IPS-18c (cell line): ENCODE measurements around the gene ODAM.

Experiments
- H3K4me3 ChIP-seq: 2 replicates; pipeline ENCODE4 v1.7.0; 2013; ENCODE audit warnings: low read depth, mild to moderate bottlenecking, low read length, moderate library complexity; ENCODE audit not compliant: insufficient read depth
- H3K9me3 ChIP-seq: one replicate; pipeline ENCODE4 v1.6.1; 2013; ENCODE audit warnings: mild to moderate bottlenecking, low read length, moderate library complexity; ENCODE audit not compliant: control insufficient read depth, insufficient read depth

Gene ODAM, protein sequence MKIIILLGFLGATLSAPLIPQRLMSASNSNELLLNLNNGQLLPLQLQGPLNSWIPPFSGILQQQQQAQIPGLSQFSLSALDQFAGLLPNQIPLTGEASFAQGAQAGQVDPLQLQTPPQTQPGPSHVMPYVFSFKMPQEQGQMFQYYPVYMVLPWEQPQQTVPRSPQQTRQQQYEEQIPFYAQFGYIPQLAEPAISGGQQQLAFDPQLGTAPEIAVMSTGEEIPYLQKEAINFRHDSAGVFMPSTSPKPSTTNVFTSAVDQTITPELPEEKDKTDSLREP

DNA sequence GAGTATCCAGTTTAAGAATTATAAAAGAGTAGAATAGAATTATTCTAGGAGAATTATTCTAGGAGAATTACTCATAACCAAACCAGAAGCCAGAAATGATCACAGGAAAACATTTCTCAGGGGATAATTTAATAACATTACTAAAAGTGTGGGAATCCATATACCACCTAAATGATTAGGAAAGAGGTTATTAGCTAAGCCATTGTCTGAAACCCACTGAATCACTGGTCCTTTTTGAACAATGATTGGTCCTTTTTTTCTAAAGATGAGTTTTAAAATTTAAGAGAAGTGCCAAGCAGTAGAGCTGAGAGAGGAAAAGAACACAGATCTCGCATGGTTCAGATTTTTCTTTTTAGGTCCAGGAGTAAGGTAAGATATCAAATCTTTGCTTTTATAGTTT is at the start of gene ODAM:
ODAM (plus strand) TSS at position 301 of the 400 bp plus-strand sequence. CDS start 819 bp downstream, outside the sequence.
- Histone ChIP-seq H3K9me3 (no peaks in the 10 kb centered on the region), H3K4me3 (no peak within 1 kb of the TSS)

DNA sequence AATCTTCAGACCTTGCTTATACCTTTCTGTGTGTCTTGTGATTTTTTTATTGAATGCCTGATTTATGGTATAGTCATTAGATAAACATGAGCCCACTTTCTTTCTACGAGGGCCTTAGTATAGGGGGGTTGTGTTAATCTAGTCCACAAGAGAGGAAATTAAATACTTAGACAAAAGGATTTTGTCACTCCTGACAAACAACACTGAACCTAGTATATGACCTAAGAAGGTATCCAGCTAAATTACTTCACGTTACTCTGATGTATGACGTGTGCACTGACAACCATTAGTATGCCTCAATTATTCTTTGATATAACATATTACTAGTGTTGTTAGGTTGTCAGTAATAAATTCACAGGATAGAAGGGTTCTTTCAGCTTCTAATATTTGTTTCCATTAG is 44.3 kb upstream of the ODAM start:
- Histone ChIP-seq H3K9me3 (no peaks in the 10 kb centered on the region), H3K4me3 (no peak overlapping the region)

DNA sequence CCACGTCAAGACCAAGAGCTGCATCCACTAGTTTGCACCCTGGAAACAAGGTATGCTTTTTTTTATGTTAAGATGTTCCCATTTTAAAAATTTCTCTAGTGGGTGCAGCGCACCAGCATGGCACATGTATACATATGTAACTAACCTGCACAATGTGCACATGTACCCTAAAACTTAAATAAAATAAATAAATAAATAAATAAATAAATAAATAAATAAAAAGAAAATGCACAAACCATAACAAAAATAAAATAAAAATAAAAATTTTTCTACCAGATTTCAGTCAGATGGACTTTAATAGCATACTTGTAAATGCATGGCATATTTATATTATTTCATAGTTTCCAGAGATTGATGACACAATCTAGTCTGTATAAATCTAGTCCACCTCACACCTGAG is 43.4 kb upstream of the ODAM start:
- Histone ChIP-seq H3K4me3 (no peak overlapping the region), H3K9me3 (no peaks in the 10 kb centered on the region)

DNA sequence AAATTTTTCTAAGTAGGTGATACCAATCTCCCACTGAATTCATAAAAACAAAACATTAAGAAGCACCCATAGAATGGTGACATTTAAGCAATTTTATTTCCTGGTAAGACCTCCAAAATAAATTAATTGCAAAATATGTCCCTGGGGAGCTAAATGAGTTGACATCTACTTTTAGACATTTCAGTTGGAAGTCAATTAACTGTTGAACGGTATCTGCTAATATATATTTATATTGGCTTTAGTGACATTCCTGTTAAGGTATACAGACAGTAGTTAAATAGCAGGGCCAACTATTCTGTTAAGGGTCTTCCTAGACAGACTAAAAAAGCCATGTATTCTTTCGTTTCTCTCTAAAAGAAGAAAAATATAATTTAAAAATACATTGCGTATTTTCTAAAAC is 41.6 kb upstream of the ODAM start, which contains the start of gene PRR27:
PRR27 (plus strand) TSS at position 301 of the 400 bp plus-strand sequence. CDS start 139 bp downstream, outside the sequence.
- Histone ChIP-seq H3K4me3 (no peak within 1 kb of the TSS), H3K9me3 (no peaks in the 10 kb centered on the region)

DNA sequence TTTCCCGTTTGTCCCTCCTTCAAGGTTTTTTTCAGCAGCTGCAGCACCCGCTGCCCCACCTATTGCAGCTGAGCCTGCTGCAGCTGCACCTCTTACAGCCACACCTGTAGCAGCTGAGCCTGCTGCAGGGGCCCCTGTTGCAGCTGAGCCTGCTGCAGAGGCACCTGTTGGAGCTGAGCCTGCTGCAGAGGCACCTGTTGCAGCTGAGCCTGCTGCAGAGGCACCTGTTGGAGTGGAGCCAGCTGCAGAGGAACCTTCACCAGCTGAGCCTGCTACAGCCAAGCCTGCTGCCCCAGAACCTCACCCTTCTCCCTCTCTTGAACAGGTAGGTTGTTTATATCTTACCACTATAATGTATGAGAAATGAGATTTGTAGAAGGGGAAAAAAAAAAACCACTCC is 36.9 kb upstream of the ODAM start:
- Histone ChIP-seq H3K4me3 (no peak overlapping the region), H3K9me3 (no peaks in the 10 kb centered on the region)

DNA sequence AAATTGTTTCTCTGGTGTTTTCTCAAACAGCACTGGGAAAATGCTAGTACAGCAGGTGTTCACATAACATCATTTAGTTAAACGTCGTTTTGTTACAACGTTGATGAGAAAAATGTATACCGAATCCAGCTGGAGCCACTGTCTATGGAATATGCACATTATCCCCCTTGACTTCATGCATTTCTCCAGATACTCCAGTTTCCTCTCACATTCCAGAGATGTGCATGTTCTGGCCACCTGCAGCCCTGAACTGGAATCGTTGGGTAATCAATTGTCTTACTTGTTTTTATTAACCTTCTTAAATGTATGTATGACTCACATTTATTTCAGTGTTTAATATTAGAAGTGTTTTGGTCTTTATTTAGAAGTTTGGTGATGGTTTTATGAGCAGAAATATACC is 18.4 kb upstream of the ODAM start:
- no peak overlapping the region for H3K4me3 ChIP-seq

DNA sequence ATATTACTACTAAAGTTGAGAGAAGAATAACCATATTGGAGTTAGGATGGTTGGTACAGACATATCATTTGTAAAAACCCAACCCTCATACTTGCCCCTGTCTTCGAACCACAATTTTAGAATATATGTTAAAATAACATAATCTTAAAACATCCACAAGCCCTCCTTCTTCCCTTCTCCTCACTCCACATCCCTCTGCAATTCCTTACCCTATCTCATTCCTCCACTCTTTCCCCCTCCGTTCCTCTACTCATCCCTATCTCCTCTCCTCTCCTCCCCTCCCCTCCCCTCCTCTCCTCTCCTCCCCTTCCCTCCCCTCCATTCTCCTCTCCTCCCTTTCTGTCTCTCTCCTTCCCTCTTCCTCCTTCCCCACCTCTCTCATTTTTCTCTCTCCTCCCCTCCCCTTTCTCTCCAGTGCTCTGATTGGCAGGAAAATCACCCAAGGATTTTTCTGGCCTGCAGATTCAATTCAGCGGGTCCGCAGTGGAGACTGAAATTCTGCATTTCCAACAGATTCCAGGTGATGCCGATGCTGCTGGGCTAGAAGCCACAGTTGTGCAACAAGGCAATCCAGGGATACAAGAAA is 17.4 kb upstream of the ODAM start:
- Histone ChIP-seq H3K4me3 (no peak overlapping the region), H3K9me3 (no peaks in the 10 kb centered on the region)

More for the DNA sequence above, 18.4 kb upstream of the ODAM start:
- H3K9me3 ChIP-seq: no peaks in the 10 kb centered on the region

DNA sequence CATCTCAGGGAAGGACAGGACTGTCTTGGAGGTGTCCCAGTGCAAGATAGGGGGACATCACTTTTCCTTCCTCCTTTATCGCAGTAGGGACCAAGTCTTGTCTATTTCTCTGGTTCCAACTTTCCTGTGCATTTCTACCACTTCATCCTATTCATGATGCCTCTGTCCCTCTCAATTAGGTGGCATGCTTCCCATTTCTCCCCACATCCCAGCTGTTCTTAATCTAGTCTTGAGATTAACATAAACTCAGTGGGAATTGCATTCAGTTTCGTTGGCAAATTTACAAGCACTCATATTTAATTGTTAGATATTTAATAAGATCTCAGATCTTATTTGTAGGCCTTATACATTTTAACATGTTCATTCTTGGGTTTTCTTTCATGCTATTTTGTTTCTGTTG is 15.7 kb upstream of the ODAM start:
- H3K9me3 ChIP-seq: no peaks in the 10 kb centered on the region
- H3K4me3 ChIP-seq: no peak overlapping the region

DNA sequence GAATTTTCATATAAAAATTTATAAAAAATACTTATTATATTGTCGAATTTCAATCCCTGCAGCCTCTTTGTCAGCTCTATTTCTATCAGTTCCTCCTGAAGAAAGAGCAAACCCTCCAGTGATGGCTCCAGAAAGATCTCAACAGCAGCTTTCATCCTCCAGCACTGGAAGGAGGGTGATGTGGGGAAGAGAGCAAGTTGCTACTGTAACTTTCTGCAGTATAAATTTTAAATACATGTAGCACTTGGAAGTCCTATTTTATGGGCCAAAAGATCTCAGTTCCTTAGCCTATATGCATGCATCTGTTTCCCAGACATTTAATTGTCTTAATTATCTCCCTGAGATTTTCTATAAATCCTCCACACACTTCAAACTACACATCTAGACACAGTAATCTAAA is 13.7 kb upstream of the ODAM start:
- no peaks in the 10 kb centered on the region for H3K9me3 ChIP-seq
- H3K4me3 ChIP-seq: no peak overlapping the region

DNA sequence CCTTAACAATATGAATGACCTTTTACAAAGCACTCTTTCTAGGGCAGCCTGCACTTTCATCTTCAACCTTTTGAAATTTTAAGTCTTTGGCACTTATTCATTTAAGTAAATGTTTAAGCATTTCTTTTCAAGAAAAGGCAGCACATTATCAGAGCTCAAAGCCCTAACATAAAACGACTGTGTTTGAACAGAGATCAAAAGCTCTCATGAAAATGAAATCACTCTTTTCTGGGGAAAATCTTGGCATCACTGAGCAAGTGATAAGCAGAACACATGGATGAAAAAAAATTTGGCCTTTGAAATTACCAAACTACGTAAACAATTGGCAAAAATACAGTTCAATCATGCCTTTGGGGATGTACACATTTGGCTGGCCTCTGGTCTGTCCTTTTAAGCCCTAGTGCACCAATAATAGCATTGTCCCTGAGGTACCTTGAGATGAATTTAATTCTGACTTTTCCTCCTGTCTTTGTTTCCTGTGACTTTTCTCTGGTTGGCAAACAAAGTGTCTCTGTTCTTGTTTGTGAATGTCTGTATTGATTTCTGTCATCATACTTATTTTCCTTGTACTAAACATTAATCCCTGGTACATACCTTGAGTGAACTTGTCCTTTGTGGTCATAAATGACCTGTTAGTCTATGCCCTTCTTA is 12.9 kb upstream of the ODAM start:
- H3K4me3 ChIP-seq: no peak overlapping the region
- no peaks in the 10 kb centered on the region for H3K9me3 ChIP-seq

DNA sequence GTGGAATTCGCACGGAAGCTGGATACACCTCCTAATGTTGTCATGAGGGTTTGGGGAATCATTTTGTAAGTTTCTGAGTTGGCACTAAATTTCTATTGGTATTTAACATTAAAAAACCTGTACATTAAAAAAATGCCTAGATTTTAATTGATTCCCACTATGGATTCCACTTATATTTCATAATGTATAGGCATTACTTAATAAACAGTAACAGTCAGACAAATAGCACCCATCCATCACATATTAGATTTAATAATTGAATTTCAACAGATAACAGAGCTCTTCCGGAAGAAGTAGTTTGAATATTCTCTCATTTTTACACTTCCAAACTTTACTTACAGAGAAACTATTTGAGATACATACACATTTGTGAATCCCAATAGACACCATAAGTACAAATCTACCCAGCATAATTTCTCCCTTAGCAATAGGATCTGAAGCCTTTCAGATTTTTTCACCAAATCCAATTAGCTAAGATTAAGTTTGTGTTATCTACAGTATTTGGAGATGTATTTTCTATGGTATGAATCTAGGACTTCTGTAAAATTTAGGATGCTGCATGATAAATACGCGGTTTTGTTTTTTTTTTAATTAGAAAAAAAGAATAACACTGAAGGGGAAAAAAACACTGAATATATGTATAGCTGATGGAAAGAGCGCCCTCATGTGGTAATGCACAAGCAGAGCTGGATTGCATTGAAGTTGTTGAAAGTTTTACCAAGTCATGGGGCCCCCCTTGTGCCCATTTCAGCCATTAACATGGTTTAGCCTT is 12.2 kb upstream of the ODAM start:
- Histone ChIP-seq H3K4me3 (no peak overlapping the region), H3K9me3 (no peaks in the 10 kb centered on the region)

DNA sequence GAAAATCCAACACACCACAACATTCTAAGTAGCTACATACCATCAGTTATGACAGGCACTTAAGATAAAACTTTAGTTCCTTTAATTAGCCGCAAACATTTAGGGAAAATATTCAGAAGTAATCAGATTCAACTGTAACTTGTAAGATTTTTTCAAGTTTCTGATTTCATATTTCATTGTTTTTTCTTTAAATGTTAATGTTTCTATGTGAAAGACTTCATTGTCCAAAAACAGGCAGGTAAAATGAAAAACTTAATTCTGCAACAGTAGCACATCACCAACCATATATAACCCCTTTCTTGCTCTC is 11.6 kb upstream of the ODAM start:
- H3K4me3 ChIP-seq: no peak overlapping the region
- no peaks in the 10 kb centered on the region for H3K9me3 ChIP-seq

DNA sequence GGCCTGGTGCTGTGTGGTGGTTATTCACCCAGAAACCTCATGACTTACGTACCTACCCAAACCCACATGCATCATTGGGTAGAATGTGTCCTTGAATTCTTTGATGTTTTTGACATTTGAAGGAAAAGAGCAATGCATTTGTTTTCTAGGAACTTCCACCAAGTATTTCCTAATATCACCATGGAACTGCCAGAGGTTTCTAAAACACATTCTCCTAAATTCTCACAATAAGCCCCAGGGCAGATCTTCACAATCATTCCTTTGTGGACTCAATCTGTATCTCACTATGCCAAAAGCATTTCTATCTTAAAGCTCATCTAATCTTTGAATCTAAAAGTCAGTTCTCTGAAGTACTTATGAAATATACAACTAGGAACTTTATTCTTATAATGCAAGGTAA is 8.3 kb upstream of the ODAM start:
- H3K9me3 ChIP-seq: no peaks in the 10 kb centered on the region
- H3K4me3 ChIP-seq: no peak overlapping the region

DNA sequence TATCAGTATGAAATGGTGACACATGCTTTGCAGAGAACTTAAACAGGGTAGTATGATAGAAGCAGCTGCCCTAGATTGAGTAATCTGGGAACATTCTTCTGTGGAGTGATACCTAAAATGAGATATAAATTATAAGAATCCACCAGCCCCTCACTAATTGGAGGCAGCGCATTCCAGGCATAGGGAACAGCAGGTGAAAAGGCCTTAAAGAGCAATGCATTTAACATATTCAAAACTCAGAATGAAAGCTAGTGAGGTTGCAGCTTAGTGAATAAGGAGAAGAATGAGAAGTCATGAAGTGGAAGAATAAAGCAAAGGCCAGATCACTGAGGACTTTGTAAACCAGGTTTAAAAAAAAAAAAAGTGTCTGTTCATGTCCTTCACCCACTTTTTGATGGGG is 4.9 kb upstream of the ODAM start:
- no peak overlapping the region for H3K4me3 ChIP-seq
- H3K9me3 ChIP-seq: no peaks in the 10 kb centered on the region

DNA sequence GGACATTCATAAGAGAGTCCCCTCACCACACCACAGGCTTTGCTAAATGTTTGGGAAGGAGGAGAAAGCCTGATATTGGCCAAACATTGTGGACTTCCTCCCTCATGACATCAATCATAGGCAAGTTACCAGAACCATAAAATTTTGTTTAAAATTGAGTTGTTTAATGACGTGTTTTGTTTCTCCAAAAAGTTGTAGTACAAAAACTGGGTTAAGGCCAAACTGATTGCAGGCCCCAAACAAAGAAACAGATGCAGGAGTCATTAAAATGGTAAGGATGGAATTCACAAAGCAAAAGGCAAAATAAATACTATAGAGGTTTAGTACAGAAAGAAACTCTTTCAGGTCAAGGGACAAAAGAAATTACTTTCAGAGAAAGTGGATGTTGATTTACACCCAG is 3.9 kb upstream of the ODAM start:
- Histone ChIP-seq H3K9me3 (no peaks in the 10 kb centered on the region), H3K4me3 (no peak overlapping the region)

DNA sequence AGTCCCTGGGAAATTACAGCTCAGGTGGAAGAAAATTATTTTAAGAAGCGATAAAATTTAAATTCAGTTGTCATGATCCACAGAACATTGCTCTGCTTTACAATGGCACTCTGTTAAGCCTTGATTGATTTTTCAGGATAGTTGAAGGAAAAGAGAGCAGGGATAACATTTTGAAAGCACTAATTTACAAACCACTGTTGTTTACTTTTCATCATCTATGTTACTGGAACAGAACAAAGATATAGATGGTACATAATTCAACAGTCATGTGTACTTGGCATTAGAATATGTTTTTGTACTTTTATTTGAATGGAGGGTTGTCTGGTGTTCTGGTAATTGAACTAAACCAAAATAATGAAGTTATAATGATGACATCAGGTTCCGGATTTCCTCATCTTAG is 2.6 kb upstream of the ODAM start:
- Histone ChIP-seq H3K9me3 (no peaks in the 10 kb centered on the region), H3K4me3 (no peak overlapping the region)

DNA sequence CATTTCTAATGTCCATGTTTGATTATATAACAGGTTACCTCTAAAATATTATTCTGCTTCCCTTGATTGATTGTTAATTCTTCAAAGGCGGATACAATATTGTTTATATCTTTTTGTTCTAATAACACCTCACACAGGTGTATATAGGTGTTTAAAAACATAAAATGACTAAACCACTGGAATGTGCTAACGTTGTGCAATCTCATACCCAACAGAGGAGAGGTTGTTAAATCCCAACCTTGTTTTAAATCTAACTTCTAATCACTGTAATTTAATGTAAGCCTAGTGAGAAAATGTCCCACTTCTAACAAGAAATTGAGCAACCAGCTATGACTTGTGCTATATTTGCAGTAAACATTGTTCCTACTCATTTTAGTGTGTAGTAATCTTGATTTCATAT is 1.3 kb downstream of the ODAM start:
- H3K4me3 ChIP-seq: no peak overlapping the region
- no peaks in the 10 kb centered on the region for H3K9me3 ChIP-seq

DNA sequence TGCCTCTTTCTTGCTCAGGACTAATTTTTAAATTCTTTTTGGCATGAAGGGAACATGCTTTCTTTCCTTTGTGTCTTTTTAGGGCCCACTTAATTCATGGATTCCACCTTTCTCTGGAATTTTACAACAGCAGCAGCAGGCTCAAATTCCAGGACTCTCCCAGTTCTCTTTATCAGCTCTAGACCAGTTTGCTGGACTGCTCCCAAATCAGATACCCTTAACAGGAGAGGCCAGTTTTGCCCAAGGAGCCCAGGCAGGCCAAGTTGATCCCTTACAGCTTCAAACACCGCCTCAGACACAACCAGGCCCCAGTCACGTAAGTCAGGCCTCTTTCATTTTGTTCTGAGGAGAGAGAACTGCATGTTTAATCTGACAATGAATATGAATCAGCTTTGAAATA is 2.3 kb downstream of the ODAM start:
- H3K9me3 ChIP-seq: no peaks in the 10 kb centered on the region
- no peak overlapping the region for H3K4me3 ChIP-seq
